ENCODE results near the gene RNF220. TPM values are rescaled to one million over a fixed set of nuclear protein-coding genes. Genes with fewer than 3 reads are reported as not detected.

RNF220 gene
- total RNA-seq, 1 donor from 2014 or later: 47.1 TPM

DNA sequence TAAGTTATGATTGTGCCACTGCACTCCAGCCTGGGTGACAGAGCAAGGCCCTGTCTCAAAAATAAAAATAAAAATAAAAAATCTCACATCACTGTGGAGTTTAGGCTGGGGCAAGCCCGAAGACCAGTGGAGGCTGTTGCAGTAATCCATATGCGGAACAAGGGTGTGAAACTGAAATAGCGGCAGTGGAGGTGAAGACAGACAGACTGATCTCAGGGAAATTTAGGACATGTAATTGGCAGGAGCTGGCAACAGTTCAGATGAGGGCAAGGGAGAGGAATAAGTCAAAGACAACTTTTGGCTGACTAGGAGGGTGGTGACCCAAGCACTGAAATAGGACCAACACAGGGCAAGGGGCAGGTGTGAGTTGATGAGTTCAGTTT is 277.8 kb downstream of the RNF220 start:
- H3K4me2 ChIP-seq (ENCODE audit: low read length): no peak overlapping the region
- Mint-ChIP-seq H3K36me3 (ENCODE audit: low read depth, unreplicated experiment) (peaks cover 17% of the 10 kb centered on the region), H3K27me3 (ENCODE audit: low read depth, unreplicated experiment) (no peaks in the 10 kb centered on the region), H3K27ac (ENCODE audit: unreplicated experiment) (no peak overlapping the region), H3K4me1 (ENCODE audit: low read depth, unreplicated experiment) (no peaks in the 10 kb centered on the region), H3K4me3 (ENCODE audit: unreplicated experiment) (no peak overlapping the region), H3K9me3 (ENCODE audit: unreplicated experiment) (peaks cover 7% of the 10 kb centered on the region)
- no peak for FAIRE-seq
- no peaks in the 10 kb centered on the region for H3K36me3 ChIP-seq (ENCODE audit: insufficient read depth, low read length)
- H3K9me3 ChIP-seq (ENCODE audit: insufficient read depth, low read depth, low read length): no peaks in the 10 kb centered on the region
- no peaks in the 10 kb centered on the region for H3K79me2 ChIP-seq (ENCODE audit: insufficient read depth, low read length)
- H2AFZ ChIP-seq (ENCODE audit: low read depth, low read length): no peak overlapping the region
- no peak for DNase-seq (ENCODE audit: low read depth)
- TF ChIP-seq, protein P1, sequence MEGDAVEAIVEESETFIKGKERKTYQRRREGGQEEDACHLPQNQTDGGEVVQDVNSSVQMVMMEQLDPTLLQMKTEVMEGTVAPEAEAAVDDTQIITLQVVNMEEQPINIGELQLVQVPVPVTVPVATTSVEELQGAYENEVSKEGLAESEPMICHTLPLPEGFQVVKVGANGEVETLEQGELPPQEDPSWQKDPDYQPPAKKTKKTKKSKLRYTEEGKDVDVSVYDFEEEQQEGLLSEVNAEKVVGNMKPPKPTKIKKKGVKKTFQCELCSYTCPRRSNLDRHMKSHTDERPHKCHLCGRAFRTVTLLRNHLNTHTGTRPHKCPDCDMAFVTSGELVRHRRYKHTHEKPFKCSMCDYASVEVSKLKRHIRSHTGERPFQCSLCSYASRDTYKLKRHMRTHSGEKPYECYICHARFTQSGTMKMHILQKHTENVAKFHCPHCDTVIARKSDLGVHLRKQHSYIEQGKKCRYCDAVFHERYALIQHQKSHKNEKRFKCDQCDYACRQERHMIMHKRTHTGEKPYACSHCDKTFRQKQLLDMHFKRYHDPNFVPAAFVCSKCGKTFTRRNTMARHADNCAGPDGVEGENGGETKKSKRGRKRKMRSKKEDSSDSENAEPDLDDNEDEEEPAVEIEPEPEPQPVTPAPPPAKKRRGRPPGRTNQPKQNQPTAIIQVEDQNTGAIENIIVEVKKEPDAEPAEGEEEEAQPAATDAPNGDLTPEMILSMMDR (IDR thresholded peaks at IDR 0.05; ENCODE audit: insufficient read depth, low read depth, low read length): no peak
- TF ChIP-seq EZH2 (IDR thresholded peaks at IDR 0.05; ENCODE audit: insufficient read depth, low read length): no peak
- no peaks in the 10 kb centered on the region for H3K27me3 ChIP-seq (ENCODE audit: insufficient read depth, low read length)
- H3K4me1 ChIP-seq (ENCODE audit: insufficient read depth, low read length): no peaks in the 10 kb centered on the region
- no peak overlapping the region for H3K9ac ChIP-seq (ENCODE audit: low read length)
- no peak overlapping the region for H3K4me3 ChIP-seq (ENCODE audit: insufficient read depth, low read depth, low read length)
- H3K27ac ChIP-seq (ENCODE audit: low read depth, low read length): no peak overlapping the region
- no peaks in the 10 kb centered on the region for H4K20me1 ChIP-seq (ENCODE audit: insufficient read depth, low read length)

DNA sequence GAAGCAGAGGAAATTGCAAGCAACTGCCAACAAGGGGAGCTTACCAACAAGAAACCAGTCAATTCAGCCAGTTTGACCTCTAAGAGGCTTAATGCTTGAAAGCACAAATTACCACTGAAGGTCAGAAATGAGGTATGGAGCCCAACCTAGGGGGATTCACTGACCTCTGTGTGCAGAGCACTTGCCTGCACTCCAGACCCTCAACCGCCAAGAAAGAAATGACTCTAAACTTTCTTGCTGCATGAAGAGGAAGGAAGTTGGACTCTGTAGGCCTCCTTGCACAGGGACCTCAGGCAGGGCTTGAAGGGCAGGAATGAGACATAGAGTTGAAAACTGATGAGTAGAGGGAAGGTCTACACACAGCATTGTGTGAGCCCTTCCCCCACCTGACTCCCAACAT is 279.5 kb downstream of the RNF220 start:
- no peaks in the 10 kb centered on the region for H3K4me1 ChIP-seq (ENCODE audit: insufficient read depth, low read length)
- H3K9me3 ChIP-seq (ENCODE audit: insufficient read depth, low read depth, low read length): no peaks in the 10 kb centered on the region
- no peak overlapping the region for H2AFZ ChIP-seq (ENCODE audit: low read depth, low read length)
- no peak for TF ChIP-seq EZH2 (IDR thresholded peaks at IDR 0.05; ENCODE audit: insufficient read depth, low read length)
- TF ChIP-seq, protein P1 (IDR thresholded peaks at IDR 0.05; ENCODE audit: insufficient read depth, low read depth, low read length): no peak
- H3K4me2 ChIP-seq (ENCODE audit: low read length): no peak overlapping the region
- H3K9ac ChIP-seq (ENCODE audit: low read length): no peak overlapping the region
- H3K27ac Mint-ChIP-seq (ENCODE audit: unreplicated experiment): no peak overlapping the region
- FAIRE-seq (no peak), DNase-seq (ENCODE audit: low read depth) (no peak)
- no peaks in the 10 kb centered on the region for H3K27me3 ChIP-seq (ENCODE audit: insufficient read depth, low read length)
- no peaks in the 10 kb centered on the region for H3K4me1 Mint-ChIP-seq (ENCODE audit: low read depth, unreplicated experiment)
- peaks cover 4% of the 10 kb centered on the region for H3K27me3 Mint-ChIP-seq (ENCODE audit: low read depth, unreplicated experiment)
- H3K36me3 Mint-ChIP-seq (ENCODE audit: low read depth, unreplicated experiment): peaks cover 12% of the 10 kb centered on the region
- H3K9me3 Mint-ChIP-seq (ENCODE audit: unreplicated experiment): peaks cover 7% of the 10 kb centered on the region
- H3K79me2 ChIP-seq (ENCODE audit: insufficient read depth, low read length): no peaks in the 10 kb centered on the region
- H3K4me3 Mint-ChIP-seq (ENCODE audit: unreplicated experiment): no peak overlapping the region
- H3K36me3 ChIP-seq (ENCODE audit: insufficient read depth, low read length): no peaks in the 10 kb centered on the region
- no peak overlapping the region for H3K4me3 ChIP-seq (ENCODE audit: insufficient read depth, low read depth, low read length)
- H4K20me1 ChIP-seq (ENCODE audit: insufficient read depth, low read length): no peaks in the 10 kb centered on the region
- no peak overlapping the region for H3K27ac ChIP-seq (ENCODE audit: low read depth, low read length)

DNA sequence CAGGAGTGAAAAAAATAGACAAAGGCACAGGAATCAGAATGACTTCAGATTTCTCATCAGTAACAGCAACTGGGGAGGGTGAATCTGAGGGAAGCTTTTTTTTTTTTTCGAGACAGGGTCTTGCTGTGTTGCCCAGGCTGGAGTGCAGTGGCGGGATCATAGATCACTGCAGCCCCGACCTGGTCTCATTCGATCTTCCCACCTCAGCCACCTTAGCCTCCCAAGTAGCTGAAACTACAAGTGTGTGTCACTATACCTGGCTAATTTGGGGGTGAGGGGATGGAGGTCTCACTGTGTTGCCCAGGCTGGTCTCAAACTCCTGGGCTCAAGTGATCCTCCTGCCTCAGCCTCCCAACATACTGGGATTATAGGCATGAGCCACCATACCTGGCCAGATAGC is 280.2 kb downstream of the RNF220 start:
- TF ChIP-seq EZH2 (IDR thresholded peaks at IDR 0.05; ENCODE audit: insufficient read depth, low read length): no peak
- TF ChIP-seq, protein P1 (IDR thresholded peaks at IDR 0.05; ENCODE audit: insufficient read depth, low read depth, low read length): no peak
- Mint-ChIP-seq H3K9me3 (ENCODE audit: unreplicated experiment) (peaks cover 7% of the 10 kb centered on the region), H3K4me1 (ENCODE audit: low read depth, unreplicated experiment) (no peaks in the 10 kb centered on the region), H3K27me3 (ENCODE audit: low read depth, unreplicated experiment) (peaks cover 4% of the 10 kb centered on the region), H3K4me3 (ENCODE audit: unreplicated experiment) (no peak overlapping the region), H3K27ac (ENCODE audit: unreplicated experiment) (no peak overlapping the region), H3K36me3 (ENCODE audit: low read depth, unreplicated experiment) (peaks cover 8% of the 10 kb centered on the region)
- H3K9me3 ChIP-seq (ENCODE audit: insufficient read depth, low read depth, low read length): no peaks in the 10 kb centered on the region
- H3K4me3 ChIP-seq (ENCODE audit: insufficient read depth, low read depth, low read length): no peak overlapping the region
- H4K20me1 ChIP-seq (ENCODE audit: insufficient read depth, low read length): no peaks in the 10 kb centered on the region
- H3K4me2 ChIP-seq (ENCODE audit: low read length): no peak overlapping the region
- no peak overlapping the region for H3K9ac ChIP-seq (ENCODE audit: low read length)
- no peaks in the 10 kb centered on the region for H3K79me2 ChIP-seq (ENCODE audit: insufficient read depth, low read length)
- no peaks in the 10 kb centered on the region for H3K4me1 ChIP-seq (ENCODE audit: insufficient read depth, low read length)
- H3K36me3 ChIP-seq (ENCODE audit: insufficient read depth, low read length): no peaks in the 10 kb centered on the region
- DNase-seq (ENCODE audit: low read depth) (no peak), FAIRE-seq (no peak)
- no peak overlapping the region for H2AFZ ChIP-seq (ENCODE audit: low read depth, low read length)
- no peak overlapping the region for H3K27ac ChIP-seq (ENCODE audit: low read depth, low read length)
- H3K27me3 ChIP-seq (ENCODE audit: insufficient read depth, low read length): peaks cover under 1% of the 10 kb centered on the region

Measured in astrocyte (in vitro differentiated cells and primary cell).